Type B pancreatic cell (in vitro differentiated cells): ENCODE results near the gene YAP1. TPM values are rescaled to one million over a fixed set of nuclear protein-coding genes. Genes with fewer than 3 reads are reported as not detected.

Experiments
- DNase-seq: peaks from one replicate; pipeline ENCODE4 v3.0.0; 2021; ENCODE audit warnings: mixed read lengths; ENCODE audit not compliant: unreplicated experiment; ENCODE audit errors: extremely low spot score
- H3K27ac Mint-ChIP-seq: 2 replicates; pipeline ENCODE4 v1.8.0; 2021; ENCODE audit warnings: mild to moderate bottlenecking, mixed read lengths
- H3K27me3 Mint-ChIP-seq: 2 replicates; pipeline ENCODE4 v1.8.0; 2021; ENCODE audit warnings: mixed read lengths
- H3K36me3 Mint-ChIP-seq: 2 replicates; pipeline ENCODE4 v1.8.0; 2021; ENCODE audit warnings: mixed read lengths
- H3K4me1 Mint-ChIP-seq: one replicate; pipeline ENCODE4 v1.8.0; 2021; ENCODE audit warnings: mixed read lengths; ENCODE audit not compliant: unreplicated experiment
- H3K4me3 Mint-ChIP-seq: 2 replicates; pipeline ENCODE4 v1.8.0; 2021; ENCODE audit warnings: mild to moderate bottlenecking, mixed read lengths
- H3K9me3 Mint-ChIP-seq: 2 replicates; pipeline ENCODE4 v1.8.0; 2021; ENCODE audit warnings: mixed read lengths
- total RNA-seq: library from RNA; stranded (reverse); gene quantifications from 2 replicates; pipeline ENCODE4 v1.2.1, GENCODE V29; 2021; ENCODE audit warnings: low replicate concordance
- TF ChIP-seq, protein P1 (sequence below): fragments of 200-600 bp; sonication (generic); conservative IDR thresholded peaks from 2 replicates; pipeline ENCODE4 v1.5.0; 2021; ENCODE audit warnings: antibody characterized with exemption, mild to moderate bottlenecking

Gene YAP1
- total RNA-seq, 1 donor from 2014 or later = 199 TPM

DNA sequence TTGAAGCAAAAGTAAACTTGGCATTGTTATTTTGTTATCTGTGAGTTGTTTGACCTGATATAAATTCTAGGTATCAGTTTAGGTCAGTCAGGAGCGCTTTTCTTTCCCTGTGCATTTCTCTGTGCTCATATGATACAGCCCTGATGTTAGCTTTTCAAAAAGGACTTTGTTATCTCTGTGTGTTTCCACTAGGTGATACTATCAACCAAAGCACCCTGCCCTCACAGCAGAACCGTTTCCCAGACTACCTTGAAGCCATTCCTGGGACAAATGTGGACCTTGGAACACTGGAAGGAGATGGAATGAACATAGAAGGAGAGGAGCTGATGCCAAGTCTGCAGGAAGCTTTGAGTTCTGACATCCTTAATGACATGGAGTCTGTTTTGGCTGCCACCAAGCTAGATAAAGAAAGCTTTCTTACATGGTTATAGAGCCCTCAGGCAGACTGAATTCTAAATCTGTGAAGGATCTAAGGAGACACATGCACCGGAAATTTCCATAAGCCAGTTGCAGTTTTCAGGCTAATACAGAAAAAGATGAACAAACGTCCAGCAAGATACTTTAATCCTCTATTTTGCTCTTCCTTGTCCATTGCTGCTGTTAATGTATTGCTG lies 119.4 kb downstream of the YAP1 start:
- H3K4me1 Mint-ChIP-seq = peaks cover 37% of the 10 kb centered on the region
- DNase-seq = no peak
- H3K9me3 Mint-ChIP-seq = no peaks in the 10 kb centered on the region
- H3K4me3 Mint-ChIP-seq = peak overlapping the region; percentile 22
- TF ChIP-seq, protein P1, sequence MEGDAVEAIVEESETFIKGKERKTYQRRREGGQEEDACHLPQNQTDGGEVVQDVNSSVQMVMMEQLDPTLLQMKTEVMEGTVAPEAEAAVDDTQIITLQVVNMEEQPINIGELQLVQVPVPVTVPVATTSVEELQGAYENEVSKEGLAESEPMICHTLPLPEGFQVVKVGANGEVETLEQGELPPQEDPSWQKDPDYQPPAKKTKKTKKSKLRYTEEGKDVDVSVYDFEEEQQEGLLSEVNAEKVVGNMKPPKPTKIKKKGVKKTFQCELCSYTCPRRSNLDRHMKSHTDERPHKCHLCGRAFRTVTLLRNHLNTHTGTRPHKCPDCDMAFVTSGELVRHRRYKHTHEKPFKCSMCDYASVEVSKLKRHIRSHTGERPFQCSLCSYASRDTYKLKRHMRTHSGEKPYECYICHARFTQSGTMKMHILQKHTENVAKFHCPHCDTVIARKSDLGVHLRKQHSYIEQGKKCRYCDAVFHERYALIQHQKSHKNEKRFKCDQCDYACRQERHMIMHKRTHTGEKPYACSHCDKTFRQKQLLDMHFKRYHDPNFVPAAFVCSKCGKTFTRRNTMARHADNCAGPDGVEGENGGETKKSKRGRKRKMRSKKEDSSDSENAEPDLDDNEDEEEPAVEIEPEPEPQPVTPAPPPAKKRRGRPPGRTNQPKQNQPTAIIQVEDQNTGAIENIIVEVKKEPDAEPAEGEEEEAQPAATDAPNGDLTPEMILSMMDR = no peak
- H3K36me3 Mint-ChIP-seq = peaks cover 49% of the 10 kb centered on the region
- no peaks in the 10 kb centered on the region for H3K27me3 Mint-ChIP-seq
- H3K27ac Mint-ChIP-seq = peak overlapping the region; percentile 85

DNA sequence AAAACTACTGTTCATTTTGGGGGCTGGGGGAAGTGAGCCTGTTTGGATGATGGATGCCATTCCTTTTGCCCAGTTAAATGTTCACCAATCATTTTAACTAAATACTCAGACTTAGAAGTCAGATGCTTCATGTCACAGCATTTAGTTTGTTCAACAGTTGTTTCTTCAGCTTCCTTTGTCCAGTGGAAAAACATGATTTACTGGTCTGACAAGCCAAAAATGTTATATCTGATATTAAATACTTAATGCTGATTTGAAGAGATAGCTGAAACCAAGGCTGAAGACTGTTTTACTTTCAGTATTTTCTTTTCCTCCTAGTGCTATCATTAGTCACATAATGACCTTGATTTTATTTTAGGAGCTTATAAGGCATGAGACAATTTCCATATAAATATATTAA lies 119.9 kb downstream of the YAP1 start:
- H3K4me3 Mint-ChIP-seq = peak overlapping the region; percentile 49
- H3K27me3 Mint-ChIP-seq = no peaks in the 10 kb centered on the region
- no peak for DNase-seq
- TF ChIP-seq, protein P1 = no peak
- H3K9me3 Mint-ChIP-seq = no peaks in the 10 kb centered on the region
- peaks cover 43% of the 10 kb centered on the region for H3K4me1 Mint-ChIP-seq
- H3K36me3 Mint-ChIP-seq = peaks cover 53% of the 10 kb centered on the region
- peak overlapping the region; percentile 85 for H3K27ac Mint-ChIP-seq

DNA sequence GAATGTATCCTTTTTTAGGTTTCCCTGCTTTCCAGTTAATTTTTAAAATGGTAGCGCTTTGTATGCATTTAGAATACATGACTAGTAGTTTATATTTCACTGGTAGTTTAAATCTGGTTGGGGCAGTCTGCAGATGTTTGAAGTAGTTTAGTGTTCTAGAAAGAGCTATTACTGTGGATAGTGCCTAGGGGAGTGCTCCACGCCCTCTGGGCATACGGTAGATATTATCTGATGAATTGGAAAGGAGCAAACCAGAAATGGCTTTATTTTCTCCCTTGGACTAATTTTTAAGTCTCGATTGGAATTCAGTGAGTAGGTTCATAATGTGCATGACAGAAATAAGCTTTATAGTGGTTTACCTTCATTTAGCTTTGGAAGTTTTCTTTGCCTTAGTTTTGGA lies 120.7 kb downstream of the YAP1 start:
- H3K36me3 Mint-ChIP-seq = peaks cover 47% of the 10 kb centered on the region
- peak overlapping the region; percentile 33 for H3K4me3 Mint-ChIP-seq
- H3K27ac Mint-ChIP-seq = peak overlapping the region; percentile 85
- H3K9me3 Mint-ChIP-seq = no peaks in the 10 kb centered on the region
- no peaks in the 10 kb centered on the region for H3K27me3 Mint-ChIP-seq
- TF ChIP-seq, protein P1 = no peak
- DNase-seq = no peak
- peaks cover 43% of the 10 kb centered on the region for H3K4me1 Mint-ChIP-seq

DNA sequence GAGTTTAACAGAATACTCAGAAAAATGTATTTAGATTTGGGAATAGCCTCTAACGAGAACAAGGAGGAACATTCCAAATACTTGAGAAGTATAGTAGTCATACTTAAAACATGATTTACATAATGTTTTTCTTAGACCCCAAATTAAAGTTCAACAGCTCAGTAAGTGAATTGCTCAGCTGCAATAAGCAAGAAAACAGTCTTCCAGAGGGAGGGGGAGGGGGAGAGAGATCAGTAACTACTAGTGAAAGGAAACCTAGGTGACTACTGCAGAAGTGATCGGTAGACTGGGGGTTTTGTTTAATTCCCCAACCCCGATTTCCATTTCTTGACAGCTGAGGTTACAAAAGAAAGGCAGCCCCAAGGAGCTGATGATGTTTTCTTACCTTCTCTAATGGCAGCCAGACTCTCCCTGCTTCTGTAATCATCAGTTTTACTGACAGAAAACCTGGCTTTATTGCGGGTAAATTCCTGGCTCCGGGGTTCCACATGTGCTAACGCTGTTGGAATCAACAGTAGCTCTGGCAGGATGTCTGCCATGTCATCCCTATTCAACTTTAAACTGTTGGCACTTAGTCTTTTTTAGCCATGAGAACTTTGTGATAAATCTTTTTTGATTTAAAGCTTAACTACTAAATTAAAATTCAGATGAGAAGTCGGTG lies 124.7 kb downstream of the YAP1 start:
- DNase-seq = no peak
- H3K27me3 Mint-ChIP-seq = no peaks in the 10 kb centered on the region
- peaks cover 5% of the 10 kb centered on the region for H3K9me3 Mint-ChIP-seq
- TF ChIP-seq, protein P1 = no peak
- peaks cover 30% of the 10 kb centered on the region for H3K4me1 Mint-ChIP-seq
- no peak overlapping the region for H3K4me3 Mint-ChIP-seq
- H3K36me3 Mint-ChIP-seq = peaks cover 35% of the 10 kb centered on the region
- H3K27ac Mint-ChIP-seq = peak overlapping the region; percentile 27

GRCh38 chr11:102237096-102237735 lies 127.0 kb downstream of the YAP1 start:
- TF ChIP-seq, protein P1 = no peak
- Mint-ChIP-seq H3K27ac (peak overlapping the region; percentile 70), H3K27me3 (no peaks in the 10 kb centered on the region), H3K36me3 (peaks cover 15% of the 10 kb centered on the region), H3K4me1 (peaks cover 20% of the 10 kb centered on the region), H3K4me3 (no peak overlapping the region), H3K9me3 (peaks cover 5% of the 10 kb centered on the region)
- DNase-seq = no peak
